OCI-LY1 (cell line): ENCODE measurements around the gene TLCD3B.

Experiments used
- H2AFZ ChIP-seq: fragments of 200-600 bp; sonication (generic), shearing (Covaris generic); 2 replicates; pipeline ENCODE4 v1.6.0; 2014; ENCODE audit warnings: antibody characterized with exemption, mild to moderate bottlenecking, low read length
- H3F3A ChIP-seq: fragments of 200-600 bp; sonication (generic), shearing (Covaris generic); 2 replicates; pipeline ENCODE4 v1.6.0; 2014; ENCODE audit warnings: mild to moderate bottlenecking, antibody characterized with exemption, low read length, moderate library complexity; ENCODE audit not compliant: insufficient read depth
- H3K27ac ChIP-seq: fragments of 200-600 bp; sonication (generic); 2 replicates; pipeline ENCODE4 v1.5.1; 2014; ENCODE audit warnings: low read length, mixed run types, mild to moderate bottlenecking, low read depth; ENCODE audit not compliant: poor library complexity, severe bottlenecking
- H3K27me3 ChIP-seq: fragments of 200-600 bp; sonication (generic); 2 replicates; pipeline ENCODE4 v1.6.0; 2014; ENCODE audit warnings: antibody characterized with exemption, mild to moderate bottlenecking, low read length, moderate library complexity; ENCODE audit not compliant: insufficient read depth
- H3K36me3 ChIP-seq: fragments of 200-600 bp; sonication (generic); 2 replicates; pipeline ENCODE4 v1.6.1; 2014; ENCODE audit warnings: mild to moderate bottlenecking, antibody characterized with exemption, low read length, moderate library complexity, mixed read lengths; ENCODE audit not compliant: insufficient read depth
- H3K4me1 ChIP-seq: fragments of 200-600 bp; sonication (generic); 2 replicates; pipeline ENCODE4 v1.5.1; 2014; ENCODE audit warnings: mild to moderate bottlenecking, low read length, moderate library complexity; ENCODE audit not compliant: insufficient read depth, severe bottlenecking
- H3K4me2 ChIP-seq: fragments of 200-600 bp; sonication (generic), shearing (Covaris generic); 2 replicates; pipeline ENCODE4 v1.6.1; 2014; ENCODE audit warnings: low read length
- H3K4me3 ChIP-seq: fragments of 200-600 bp; sonication (generic); 2 replicates; pipeline ENCODE4 v1.5.1; 2014; ENCODE audit warnings: low read length, low read depth, mild to moderate bottlenecking, mixed read lengths; ENCODE audit not compliant: poor library complexity, severe bottlenecking
- H3K79me2 ChIP-seq: fragments of 200-600 bp; shearing (Covaris generic); 2 replicates; pipeline ENCODE4 v1.6.1; 2016; ENCODE audit warnings: mixed run types, low read length, mixed read lengths; ENCODE audit not compliant: insufficient read depth
- H3K9ac ChIP-seq: fragments of 200-600 bp; sonication (generic), shearing (Covaris generic); 2 replicates; pipeline ENCODE4 v1.6.1; 2014; ENCODE audit warnings: mild to moderate bottlenecking, low read length, mixed read lengths
- H3K9me2 ChIP-seq: fragments of 200-600 bp; sonication (generic), shearing (Covaris generic); 2 replicates; pipeline ENCODE4 v1.6.1; 2014; ENCODE audit warnings: low read depth, mild to moderate bottlenecking, low read length, mixed read lengths
- H3K9me3 ChIP-seq: fragments of 200-600 bp; shearing (Covaris generic); 2 replicates; pipeline ENCODE4 v1.6.1; 2014; ENCODE audit warnings: low read length, mixed read lengths
- H4K20me1 ChIP-seq: fragments of 200-600 bp; sonication (generic), shearing (Covaris generic); 2 replicates; pipeline ENCODE4 v1.6.0; 2016; ENCODE audit warnings: mild to moderate bottlenecking, low read length; ENCODE audit not compliant: insufficient read depth
- CTCF ChIP-seq: fragments of 200-600 bp; sonication (generic), shearing (Covaris generic); IDR thresholded peaks from 2 replicates; pipeline ENCODE4 v1.5.1; 2017; ENCODE audit warnings: mild to moderate bottlenecking, antibody characterized with exemption, low read length, moderate library complexity, mixed read lengths
- EZH2 ChIP-seq: fragments of 200-600 bp; sonication (generic), shearing (Covaris generic); IDR thresholded peaks from 2 replicates; pipeline ENCODE4 v1.8.0; 2017; ENCODE audit warnings: borderline replicate concordance, mixed run types, mild to moderate bottlenecking, antibody characterized with exemption, low read length, moderate library complexity, mixed read lengths

TLCD3B gene

DNA sequence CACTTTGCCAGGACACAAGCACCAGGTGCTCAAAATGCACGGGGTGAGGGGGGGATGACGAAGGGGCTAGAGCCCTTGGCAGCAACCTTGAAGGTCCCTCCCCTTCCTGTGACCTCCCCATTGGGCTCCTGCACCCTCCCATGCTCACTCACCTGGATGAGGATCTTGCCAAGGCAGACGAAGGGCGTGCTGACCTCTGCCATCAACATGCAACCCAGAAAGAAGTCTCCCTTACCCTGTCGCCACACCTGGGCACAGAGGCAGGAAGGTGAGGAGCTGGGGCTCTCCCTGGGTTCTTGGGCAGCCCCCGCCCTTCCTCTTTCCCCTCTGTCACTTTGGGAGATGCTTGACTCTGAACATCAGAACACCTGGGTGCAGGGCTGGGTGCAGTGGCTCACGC is 5.5 kb downstream of the TLCD3B start:
- TF ChIP-seq EZH2: no peak
- no peak for TF ChIP-seq CTCF

GRCh38 chr16:30025156-30025555 is 5.9 kb downstream of the TLCD3B start:
- Histone ChIP-seq H2AFZ (no peak overlapping the region), H3K9me3 (no peaks in the 10 kb centered on the region), H3F3A (no peaks in the 10 kb centered on the region), H3K4me1 (peaks cover 5% of the 10 kb centered on the region), H3K27ac (no peak overlapping the region), H3K27me3 (peaks cover 12% of the 10 kb centered on the region; the same call in 1 of the 2 replicates), H4K20me1 (no peaks in the 10 kb centered on the region), H3K9ac (no peak overlapping the region), H3K79me2 (no peaks in the 10 kb centered on the region), H3K4me2 (no peak overlapping the region), H3K4me3 (no peak overlapping the region), H3K36me3 (no peaks in the 10 kb centered on the region), H3K9me2 (no peaks in the 10 kb centered on the region)
- no peak for TF ChIP-seq CTCF
- no peak for TF ChIP-seq EZH2

More for the DNA sequence above, 5.5 kb downstream of the TLCD3B start:
- no peaks in the 10 kb centered on the region for H4K20me1 ChIP-seq
- H3K4me3 ChIP-seq: no peak overlapping the region
- H3K27ac ChIP-seq: no peak overlapping the region
- H2AFZ ChIP-seq: no peak overlapping the region
- no peak overlapping the region for H3K4me2 ChIP-seq
- H3K9me2 ChIP-seq: no peaks in the 10 kb centered on the region
- no peaks in the 10 kb centered on the region for H3K79me2 ChIP-seq
- H3K27me3 ChIP-seq: peaks cover 12% of the 10 kb centered on the region; the same call in 1 of the 2 replicates
- no peaks in the 10 kb centered on the region for H3K9me3 ChIP-seq
- H3K36me3 ChIP-seq: no peaks in the 10 kb centered on the region
- peaks cover 5% of the 10 kb centered on the region for H3K4me1 ChIP-seq
- H3K9ac ChIP-seq: no peak overlapping the region
- no peaks in the 10 kb centered on the region for H3F3A ChIP-seq

DNA sequence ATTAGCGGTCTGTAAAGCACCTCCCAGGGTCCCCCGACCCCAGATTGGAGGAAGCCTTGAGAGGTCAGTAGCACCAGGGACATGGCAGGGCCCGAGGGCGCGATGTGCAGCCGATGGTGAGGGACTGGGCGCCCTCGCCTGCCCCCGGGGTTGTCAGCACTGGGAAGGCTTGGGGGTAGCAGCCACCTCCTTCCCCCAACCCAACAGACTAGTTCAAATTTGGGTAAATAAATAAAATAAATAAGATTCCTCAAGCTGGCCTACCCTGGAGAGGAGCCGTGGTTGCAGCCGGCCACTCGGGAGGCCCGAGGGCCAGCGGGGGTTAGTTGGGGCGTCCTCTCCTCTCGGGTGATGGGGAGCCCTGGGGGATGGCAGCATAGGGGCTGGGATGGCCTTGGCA is 6.6 kb downstream of the TLCD3B start:
- H3K9me3 ChIP-seq: no peaks in the 10 kb centered on the region
- no peaks in the 10 kb centered on the region for H3K79me2 ChIP-seq
- no peak overlapping the region for H3K9ac ChIP-seq
- no peaks in the 10 kb centered on the region for H3F3A ChIP-seq
- H4K20me1 ChIP-seq: no peaks in the 10 kb centered on the region
- no peaks in the 10 kb centered on the region for H3K9me2 ChIP-seq
- H3K27ac ChIP-seq: no peak overlapping the region
- peaks cover 5% of the 10 kb centered on the region for H3K4me1 ChIP-seq
- H3K36me3 ChIP-seq: no peaks in the 10 kb centered on the region
- TF ChIP-seq EZH2 (no peak), CTCF (no peak)
- peaks cover 12% of the 10 kb centered on the region; the same call in 1 of the 2 replicates for H3K27me3 ChIP-seq
- H3K4me2 ChIP-seq: no peak overlapping the region
- H3K4me3 ChIP-seq: no peak overlapping the region
- no peak overlapping the region for H2AFZ ChIP-seq
